ENCODE results near the gene ARID3A.

- TF ChIP-seq CTCF (IDR thresholded peaks at IDR 0.05) (no peak), SIN3A (IDR thresholded peaks at IDR 0.05; ENCODE audit: borderline replicate concordance, insufficient read depth, low read depth, low read length) (no peak)
- TF ChIP-seq, protein P1, sequence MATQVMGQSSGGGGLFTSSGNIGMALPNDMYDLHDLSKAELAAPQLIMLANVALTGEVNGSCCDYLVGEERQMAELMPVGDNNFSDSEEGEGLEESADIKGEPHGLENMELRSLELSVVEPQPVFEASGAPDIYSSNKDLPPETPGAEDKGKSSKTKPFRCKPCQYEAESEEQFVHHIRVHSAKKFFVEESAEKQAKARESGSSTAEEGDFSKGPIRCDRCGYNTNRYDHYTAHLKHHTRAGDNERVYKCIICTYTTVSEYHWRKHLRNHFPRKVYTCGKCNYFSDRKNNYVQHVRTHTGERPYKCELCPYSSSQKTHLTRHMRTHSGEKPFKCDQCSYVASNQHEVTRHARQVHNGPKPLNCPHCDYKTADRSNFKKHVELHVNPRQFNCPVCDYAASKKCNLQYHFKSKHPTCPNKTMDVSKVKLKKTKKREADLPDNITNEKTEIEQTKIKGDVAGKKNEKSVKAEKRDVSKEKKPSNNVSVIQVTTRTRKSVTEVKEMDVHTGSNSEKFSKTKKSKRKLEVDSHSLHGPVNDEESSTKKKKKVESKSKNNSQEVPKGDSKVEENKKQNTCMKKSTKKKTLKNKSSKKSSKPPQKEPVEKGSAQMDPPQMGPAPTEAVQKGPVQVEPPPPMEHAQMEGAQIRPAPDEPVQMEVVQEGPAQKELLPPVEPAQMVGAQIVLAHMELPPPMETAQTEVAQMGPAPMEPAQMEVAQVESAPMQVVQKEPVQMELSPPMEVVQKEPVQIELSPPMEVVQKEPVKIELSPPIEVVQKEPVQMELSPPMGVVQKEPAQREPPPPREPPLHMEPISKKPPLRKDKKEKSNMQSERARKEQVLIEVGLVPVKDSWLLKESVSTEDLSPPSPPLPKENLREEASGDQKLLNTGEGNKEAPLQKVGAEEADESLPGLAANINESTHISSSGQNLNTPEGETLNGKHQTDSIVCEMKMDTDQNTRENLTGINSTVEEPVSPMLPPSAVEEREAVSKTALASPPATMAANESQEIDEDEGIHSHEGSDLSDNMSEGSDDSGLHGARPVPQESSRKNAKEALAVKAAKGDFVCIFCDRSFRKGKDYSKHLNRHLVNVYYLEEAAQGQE (IDR thresholded peaks at IDR 0.05; ENCODE audit: insufficient read depth in 1 of 2, low read depth in 2 of 2, low read length in 1 of 2), result no peak
These were observed 68.7 kb downstream of the ARID3A start for GRCh38 chr19:994516-994915.

All from Panc1 (cell line).